H1 (cell line): ENCODE data around the gene ACOT9. TPM values are rescaled to one million over a fixed set of nuclear protein-coding genes. Genes with fewer than 3 reads are reported as not detected.
A peak's percentile ranks its signal among the peaks of the same experiment; 100 is the strongest.

Experiments used
- CTCF ChIA-PET: fragments of 300-600 bp; sonication (Branson Sonifier 250); formaldehyde crosslinking; loops from one replicate; lab custom pipeline; 2021; ENCODE audit not compliant: partially characterized antibody; lab: Charles Lee
- POLR2A ChIA-PET: fragments of 300-600 bp; sonication (Branson Sonifier 250); formaldehyde crosslinking; loops from one replicate; lab custom pipeline; 2021; ENCODE audit warnings: inconsistent platforms; ENCODE audit not compliant: partially characterized antibody; lab: Charles Lee
- DNase-seq, 2 experiments: peaks; one replicate each; pipeline versions ENCODE4 v3.0.0 to v3.0.0-alpha.2; 2010 to 2022; ENCODE audit warnings: low spot score in 2 of 2, low read depth in 1 of 2, mixed read lengths in 1 of 2
- FAIRE-seq: peaks from 2 replicates; lab custom pipeline; 2011; peaks lifted over from hg19 to GRCh38; lab: Jason Lieb, UNC
- H2AFZ ChIP-seq: 2 replicates; pipeline ENCODE4 v1.8.1; 2012; ENCODE audit warnings: low read length, inconsistent platforms
- H2AK5ac ChIP-seq: 2 replicates; pipeline ENCODE4 v1.6.1; 2013; ENCODE audit warnings: low read depth, low read length
- H2BK120ac ChIP-seq: replicated peaks from 2 replicates; pipeline ENCODE3; 2013; ENCODE audit warnings: low read depth, low read length, inconsistent platforms
- H2BK12ac ChIP-seq: 2 replicates; pipeline ENCODE4 v1.6.1; 2013; ENCODE audit warnings: low read depth, low read length
- H2BK15ac ChIP-seq: 2 replicates; pipeline ENCODE4 v1.6.1; 2013; ENCODE audit warnings: low read length
- H2BK20ac ChIP-seq: 2 replicates; pipeline ENCODE4 v1.6.1; 2013; ENCODE audit warnings: low read length
- H2BK5ac ChIP-seq: 2 replicates; pipeline ENCODE4 v1.6.1; 2013; ENCODE audit warnings: low read depth, low read length
- H3K14ac ChIP-seq: 2 replicates; pipeline ENCODE4 v1.6.1; 2013; ENCODE audit warnings: inconsistent platforms; ENCODE audit not compliant: insufficient read length
- H3K18ac ChIP-seq: 2 replicates; pipeline ENCODE4 v1.6.1; 2013; ENCODE audit warnings: low read length; ENCODE audit errors: extremely low read depth
- H3K23ac ChIP-seq: 2 replicates; pipeline ENCODE4 v1.6.1; 2013; ENCODE audit warnings: inconsistent platforms; ENCODE audit not compliant: insufficient read length
- H3K23me2 ChIP-seq: 2 replicates; pipeline ENCODE4 v1.6.1; 2013; ENCODE audit warnings: low read depth, low read length
- H3K27ac ChIP-seq: 2 replicates; pipeline ENCODE4 v1.6.1; 2011; ENCODE audit warnings: low read depth, low read length, inconsistent platforms
- H3K27me3 ChIP-seq, 4 experiments: replicated peaks in 1 of 4; 1 replicate in 1 of 4; 2 replicates in 3 of 4; pipeline versions ENCODE4 v1.6.1 to v1.8.1; 2011 to 2013; ENCODE audit warnings: low read length in 3 of 4, mild to moderate bottlenecking in 3 of 4, inconsistent platforms in 2 of 4, mixed read lengths in 2 of 4, moderate library complexity in 1 of 4; ENCODE audit not compliant: control insufficient read depth in 3 of 4, insufficient read depth in 3 of 4; ENCODE audit errors: extremely low read depth in 1 of 4
- H3K36me3 ChIP-seq, 4 experiments: 2 replicates each; pipeline versions ENCODE4 v1.6.1 to v1.8.1; 2011 to 2013; ENCODE audit warnings: mild to moderate bottlenecking in 4 of 4, low read length in 3 of 4, moderate library complexity in 2 of 4, control low read depth in 1 of 4, inconsistent platforms in 1 of 4; ENCODE audit not compliant: insufficient read depth in 4 of 4, control insufficient read depth in 2 of 4
- H3K4ac ChIP-seq: replicated peaks from 2 replicates; pipeline ENCODE3; 2013; ENCODE audit warnings: low read length, low read depth, mixed read lengths, inconsistent platforms; ENCODE audit not compliant: insufficient read length
- H3K4me1 ChIP-seq, 4 experiments: replicated peaks in 1 of 4; 1 replicate in 1 of 4; 2 replicates in 3 of 4; pipeline versions ENCODE4 v1.6.1 to v1.8.1; 2011 to 2013; ENCODE audit warnings: low read length in 3 of 4, inconsistent platforms in 2 of 4, mixed read lengths in 1 of 4; ENCODE audit not compliant: insufficient read depth in 4 of 4, control insufficient read depth in 3 of 4
- H3K4me2 ChIP-seq, 2 experiments: 2 replicates each; pipeline versions ENCODE4 v1.6.1 to v1.8.1; 2011 to 2013; ENCODE audit warnings: low read depth in 2 of 2, low read length in 2 of 2, control low read depth in 1 of 2, inconsistent platforms in 1 of 2, mild to moderate bottlenecking in 1 of 2; ENCODE audit not compliant: insufficient read depth in 1 of 2
- H3K4me3 ChIP-seq, 4 experiments: fragments of 200-600, 300-600 bp in 1 of 4; sonication (generic), shearing (Covaris generic), sonication (Bioruptor Twin) in 1 of 4; 2 replicates each; pipeline versions ENCODE4 v1.5.1 to v1.8.1; 2011 to 2016; ENCODE audit warnings: low read length in 4 of 4, low read depth in 3 of 4, control low read depth in 2 of 4, inconsistent platforms in 2 of 4, mild to moderate bottlenecking in 2 of 4, mixed read lengths in 1 of 4, moderate library complexity in 1 of 4; ENCODE audit not compliant: insufficient read depth in 2 of 4; ENCODE audit errors: extremely low read depth in 1 of 4
- H3K56ac ChIP-seq: replicated peaks from 2 replicates; pipeline ENCODE3; 2013; ENCODE audit warnings: low read depth, mild to moderate bottlenecking, mixed read lengths, low read length, inconsistent platforms; ENCODE audit not compliant: insufficient read length
- H3K79me1 ChIP-seq: 2 replicates; pipeline ENCODE4 v1.6.1; 2013; ENCODE audit warnings: low read depth, low read length, control low read depth
- H3K79me2 ChIP-seq, 2 experiments: 2 replicates each; pipeline versions ENCODE4 v1.6.1 to v1.8.1; 2012 to 2013; ENCODE audit warnings: low read length in 2 of 2, mild to moderate bottlenecking in 2 of 2, inconsistent platforms in 1 of 2; ENCODE audit not compliant: insufficient read depth in 2 of 2, control insufficient read depth in 1 of 2
- H3K9ac ChIP-seq, 4 experiments: replicated peaks in 1 of 4; 1 replicate in 1 of 4; 2 replicates in 3 of 4; pipeline versions ENCODE4 v1.6.1 to v1.8.1; 2011 to 2013; ENCODE audit warnings: low read depth in 3 of 4, low read length in 3 of 4, control low read depth in 2 of 4, mild to moderate bottlenecking in 2 of 4, moderate library complexity in 2 of 4, inconsistent platforms in 1 of 4; ENCODE audit errors: extremely low read depth in 1 of 4
- H3K9me3 ChIP-seq, 2 experiments: 2 replicates each; pipeline versions ENCODE4 v1.6.1 to v1.8.1; 2012 to 2013; ENCODE audit warnings: mild to moderate bottlenecking in 2 of 2, moderate library complexity in 2 of 2, control low read depth in 1 of 2, inconsistent platforms in 1 of 2, low read depth in 1 of 2, low read length in 1 of 2, mixed read lengths in 1 of 2; ENCODE audit not compliant: insufficient read depth in 2 of 2
- H4K20me1 ChIP-seq, 2 experiments: replicated peaks in 1 of 2; 2 replicates each; pipeline versions ENCODE3 to v1.8.1; 2011 to 2013; ENCODE audit warnings: inconsistent platforms in 2 of 2, low read length in 2 of 2, mild to moderate bottlenecking in 1 of 2; ENCODE audit not compliant: insufficient read depth in 2 of 2, control insufficient read depth in 1 of 2
- H4K5ac ChIP-seq: 2 replicates; pipeline ENCODE4 v1.6.1; 2013; ENCODE audit warnings: low read length, low read depth, mixed read lengths, inconsistent platforms; ENCODE audit not compliant: insufficient read length
- H4K8ac ChIP-seq: 2 replicates; pipeline ENCODE4 v1.8.0; 2013; ENCODE audit warnings: mild to moderate bottlenecking, moderate library complexity, low read length, inconsistent platforms; ENCODE audit not compliant: insufficient read depth; ENCODE audit errors: extremely low read depth
- H4K91ac ChIP-seq: replicated peaks from 2 replicates; pipeline ENCODE3; 2013; ENCODE audit warnings: low read length, mixed read lengths, inconsistent platforms; ENCODE audit not compliant: insufficient read length
- GABPA ChIP-seq: IDR thresholded peaks from 2 replicates; pipeline ENCODE4 v1.6.1; 2011; ENCODE audit warnings: mild to moderate bottlenecking, low read length, moderate library complexity, borderline replicate concordance; ENCODE audit not compliant: insufficient read depth
- TBP ChIP-seq: IDR thresholded peaks from 2 replicates; pipeline ENCODE4 v1.6.1; 2011; ENCODE audit warnings: low read depth, low read length, improper control_type of control experiment
- WGBS, 2 experiments: shearing (Covaris generic) in 1 of 2; methylation state at CpG; one replicate each; pipeline versions ENCODE4 v1.1.6 to v1.1.7; 2013 to 2015; ENCODE audit warnings: low lambda C conversion rate in 2 of 2, mixed read lengths in 2 of 2, inconsistent platforms in 1 of 2, low coverage in 1 of 2, missing lambda C conversion rate in 1 of 2; ENCODE audit not compliant: insufficient replicate concordance in 2 of 2, insufficient coverage in 1 of 2, insufficient read length in 1 of 2; ENCODE audit errors: extremely low coverage in 1 of 2, missing lambda C conversion rate in 1 of 2; 5-methylcytosine and 5-hydroxymethylcytosine counted together
- polyA plus RNA-seq, 7 experiments: library from polyadenylated mRNA; depleted of rRNA in 3 of 7; stranded (reverse) in 5 of 7; unstranded in 2 of 7; fragments of >200 nt in 5 of 7; fragments of 200-250 nt in 2 of 7; gene quantifications; 1 replicate in 5 of 7; 2 replicates in 1 of 7; 4 replicates in 1 of 7; pipeline versions ENCODE4 v1.2.1 to v1.2.3, GENCODE V29; 2011 to 2013; ENCODE audit warnings: missing spikeins in 2 of 7, mixed read lengths in 2 of 7
- total RNA-seq: library from RNA; stranded (reverse); fragmentation: NEBNext Ultra II Directional; extraction: Animal tissue kit (Norgen Biotek cat#: 25700); gene quantifications from 2 replicates; pipeline ENCODE4 v1.2.1, GENCODE V29; 2021
- TF ChIP-seq, protein P1 (sequence below): IDR thresholded peaks from 2 replicates; pipeline ENCODE4 v1.6.1; 2011; ENCODE audit warnings: low read length, improper control_type of control experiment

The ACOT9 gene
- total and polyA plus RNA-seq, 2 of the 8 experiments (the other 6 are each of a cell fraction or from before 2014, with no cell fraction given): 20.7 to 39.5 TPM

DNA sequence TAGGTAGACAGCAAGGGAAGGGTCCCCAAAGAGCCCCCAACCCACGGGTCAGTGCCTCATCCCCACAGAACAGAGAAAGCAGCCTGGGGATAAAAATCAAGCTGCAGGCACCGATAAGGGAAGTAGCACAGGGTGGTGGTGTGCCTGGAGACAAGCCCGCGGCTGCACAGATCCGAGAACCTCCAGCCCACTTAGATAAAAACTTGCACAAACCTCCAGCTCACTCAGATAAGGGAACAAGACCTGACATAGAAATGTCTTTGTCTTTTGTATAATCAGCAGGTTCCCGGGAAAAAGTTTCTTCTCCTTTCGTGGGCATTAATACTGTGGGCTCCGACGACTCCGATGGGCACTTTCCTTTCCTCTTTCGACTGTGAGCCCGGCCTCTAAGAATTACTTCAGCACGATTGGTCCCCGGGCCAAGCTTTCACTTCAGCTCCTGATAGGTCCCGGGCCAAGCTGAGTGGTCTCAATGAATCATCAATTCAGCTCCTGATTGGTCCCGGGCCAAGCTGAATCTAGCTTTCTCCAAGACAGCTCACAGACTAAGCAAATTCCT is 43.4 kb downstream of the ACOT9 start:
- Histone ChIP-seq H2AK5ac (no peak overlapping the region), H3K36me3 (peaks cover 0 to 17% (median 7%) of the 10 kb centered on the region in 4 experiments; a peak in 3 of 8 replicates), H3K9me3 (no peaks in the 10 kb centered on the region), H3K56ac (no peak overlapping the region), H3K27ac (no peak overlapping the region), H3K4me2 (no peak overlapping the region), H4K5ac (no peak overlapping the region), H3K4ac (no peak overlapping the region), H3K79me1 (no peaks in the 10 kb centered on the region), H4K8ac (no peak overlapping the region), H3K23me2 (no peaks in the 10 kb centered on the region), H3K4me3 (no peak overlapping the region), H4K20me1 (no peaks in the 10 kb centered on the region), H2BK120ac (no peak overlapping the region), H3K18ac (no peak overlapping the region), H3K27me3 (no peaks in the 10 kb centered on the region), H2BK5ac (no peak overlapping the region), H4K91ac (no peak overlapping the region), H2AFZ (no peak overlapping the region), H2BK20ac (no peak overlapping the region), H3K14ac (no peak overlapping the region), H3K4me1 (no peaks in the 10 kb centered on the region), H2BK12ac (no peak overlapping the region), H2BK15ac (no peak overlapping the region), H3K79me2 (no peaks in the 10 kb centered on the region), H3K23ac (no peak overlapping the region), H3K9ac (no peak overlapping the region)
- peak in 1 of 2 experiments; percentile 45 for DNase-seq
- CTCF ChIA-PET: interaction anchor here (0.6 to 1.8 kb wide), 4 partner anchors 9 to 234 kb away, joined by 3 to 10 read pairs (median 3); no protein-coding TSS in a partner anchor
- no peak for FAIRE-seq
- TF ChIP-seq TBP (no peak), GABPA (no peak)
- TF ChIP-seq, protein P1, sequence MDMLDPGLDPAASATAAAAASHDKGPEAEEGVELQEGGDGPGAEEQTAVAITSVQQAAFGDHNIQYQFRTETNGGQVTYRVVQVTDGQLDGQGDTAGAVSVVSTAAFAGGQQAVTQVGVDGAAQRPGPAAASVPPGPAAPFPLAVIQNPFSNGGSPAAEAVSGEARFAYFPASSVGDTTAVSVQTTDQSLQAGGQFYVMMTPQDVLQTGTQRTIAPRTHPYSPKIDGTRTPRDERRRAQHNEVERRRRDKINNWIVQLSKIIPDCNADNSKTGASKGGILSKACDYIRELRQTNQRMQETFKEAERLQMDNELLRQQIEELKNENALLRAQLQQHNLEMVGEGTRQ: no peak
- WGBS, 2 experiments: 85% methylated on average over 11 of the region's 16 CpGs; no CpG with 5 or more reads in 1 of the 2 experiments
- POLR2A ChIA-PET: interaction anchor here (1.3 kb wide), 1 partner anchor 204 kb away, joined by 3 read pairs; no protein-coding TSS in a partner anchor
